Measurements from ENCODE around the gene NEK4.

The NEK4 gene

GRCh38 chr3:52801839-52802238 lies 31.1 kb upstream of the NEK4 start:
- no peaks in the 10 kb centered on the region for H3K27me3 Mint-ChIP-seq
- ATAC-seq (replicated peaks; ENCODE audit: extremely low read depth, poor library complexity, severe bottlenecking) (no peak), DNase-seq (ENCODE audit: low spot score in 2 of 2) (no peak)
- H3K4me1 Mint-ChIP-seq, result peaks cover 5% of the 10 kb centered on the region
- no peak overlapping the region for H3K4me3 Mint-ChIP-seq
- H3K36me3 Mint-ChIP-seq (ENCODE audit: insufficient read depth), result peaks cover 2% of the 10 kb centered on the region
- no peaks in the 10 kb centered on the region for H3K9me3 Mint-ChIP-seq
- no peak overlapping the region for H3K27ac Mint-ChIP-seq (ENCODE audit: low read depth)

- DNase-seq (ENCODE audit: low spot score in 2 of 2) (no peak), ATAC-seq (replicated peaks; ENCODE audit: extremely low read depth, poor library complexity, severe bottlenecking) (no peak)
- no peaks in the 10 kb centered on the region for H3K9me3 Mint-ChIP-seq
- no peak overlapping the region for H3K27ac Mint-ChIP-seq (ENCODE audit: low read depth)
- H3K27me3 Mint-ChIP-seq, result no peaks in the 10 kb centered on the region
- peaks cover 5% of the 10 kb centered on the region for H3K4me1 Mint-ChIP-seq
- H3K36me3 Mint-ChIP-seq (ENCODE audit: insufficient read depth), result peaks cover 2% of the 10 kb centered on the region
- no peak overlapping the region for H3K4me3 Mint-ChIP-seq
Measured at GRCh38 chr3:52800079-52800478, 29.3 kb upstream of the NEK4 start.

DNA sequence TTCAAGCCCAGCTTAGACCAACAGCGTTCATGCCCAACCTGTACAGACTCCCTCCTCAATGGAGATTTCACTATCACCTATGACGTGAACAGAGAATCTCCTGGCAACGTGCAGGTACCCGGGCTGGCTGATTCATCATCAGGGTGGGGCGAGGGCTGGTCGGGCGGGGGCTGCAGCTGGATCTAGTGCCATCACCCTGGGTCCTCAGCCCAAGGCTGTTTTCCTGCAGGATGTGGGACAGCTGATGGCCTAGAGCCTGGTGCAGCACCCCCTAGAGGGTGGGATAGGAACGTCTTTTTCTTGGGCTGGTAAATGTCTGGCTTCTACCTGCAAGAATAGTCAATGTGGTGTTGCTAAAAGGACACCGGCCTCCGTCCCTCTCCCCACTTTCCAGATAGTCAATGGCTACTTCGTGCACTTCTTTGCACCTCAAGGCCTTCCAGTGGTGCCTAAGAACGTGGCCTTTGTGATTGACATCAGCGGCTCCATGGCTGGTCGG lies 28.3 kb upstream of the NEK4 start:
- H3K27ac Mint-ChIP-seq (ENCODE audit: low read depth), result no peak overlapping the region
- ATAC-seq (replicated peaks; ENCODE audit: extremely low read depth, poor library complexity, severe bottlenecking) (no peak), DNase-seq (ENCODE audit: low spot score in 2 of 2) (no peak)
- H3K4me3 Mint-ChIP-seq, result no peak overlapping the region
- H3K9me3 Mint-ChIP-seq, result no peaks in the 10 kb centered on the region
- peaks cover 5% of the 10 kb centered on the region for H3K4me1 Mint-ChIP-seq
- H3K27me3 Mint-ChIP-seq, result no peaks in the 10 kb centered on the region
- peaks cover 2% of the 10 kb centered on the region for H3K36me3 Mint-ChIP-seq (ENCODE audit: insufficient read depth)

DNA sequence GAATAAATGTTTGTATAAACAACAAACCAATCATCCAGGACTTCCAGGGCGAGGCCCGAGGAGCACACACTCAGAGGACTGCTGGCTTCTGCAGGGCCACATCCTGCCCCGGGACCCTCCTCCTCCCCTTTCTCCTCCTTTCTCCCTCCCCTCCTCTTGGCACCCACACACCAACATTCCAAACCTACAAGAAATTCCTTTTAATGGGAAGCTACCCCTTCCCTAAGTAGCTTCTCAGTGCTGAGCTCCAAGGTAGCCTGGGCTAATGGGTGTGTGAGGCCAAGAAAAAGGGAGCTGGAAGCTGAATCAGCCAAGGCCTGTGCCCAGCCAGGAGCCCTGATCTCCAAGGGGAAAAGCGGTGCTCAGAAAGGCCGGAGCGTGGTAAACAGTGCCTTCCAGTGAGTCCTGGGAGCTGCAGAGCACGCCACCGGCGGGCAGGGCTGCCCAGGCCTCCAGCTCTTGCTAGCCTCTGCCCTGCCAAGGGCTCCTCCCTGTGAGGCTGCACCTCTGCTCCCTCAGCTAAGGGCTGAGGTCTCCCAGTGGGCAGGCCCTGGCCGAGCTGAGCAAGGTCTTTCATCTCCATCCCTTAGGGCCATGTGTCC lies 27.7 kb upstream of the NEK4 start:
- no peak for ATAC-seq (replicated peaks; ENCODE audit: extremely low read depth, poor library complexity, severe bottlenecking)
- no peak for DNase-seq (ENCODE audit: low spot score in 2 of 2)

GRCh38 chr3:52796411-52796810 lies 25.7 kb upstream of the NEK4 start:
- Mint-ChIP-seq H3K4me3 (no peak overlapping the region), H3K27me3 (no peaks in the 10 kb centered on the region), H3K9me3 (no peaks in the 10 kb centered on the region), H3K36me3 (ENCODE audit: insufficient read depth) (peaks cover 2% of the 10 kb centered on the region), H3K27ac (ENCODE audit: low read depth) (no peak overlapping the region), H3K4me1 (peaks cover 5% of the 10 kb centered on the region)
- no peak for DNase-seq (ENCODE audit: low spot score in 2 of 2)
- no peak for ATAC-seq (replicated peaks; ENCODE audit: extremely low read depth, poor library complexity, severe bottlenecking)

More for the DNA sequence above, 27.7 kb upstream of the NEK4 start:
- Mint-ChIP-seq H3K4me1 (peaks cover 5% of the 10 kb centered on the region), H3K4me3 (no peak overlapping the region), H3K27ac (ENCODE audit: low read depth) (no peak overlapping the region), H3K9me3 (no peaks in the 10 kb centered on the region), H3K36me3 (ENCODE audit: insufficient read depth) (peaks cover 2% of the 10 kb centered on the region), H3K27me3 (no peaks in the 10 kb centered on the region)

DNA sequence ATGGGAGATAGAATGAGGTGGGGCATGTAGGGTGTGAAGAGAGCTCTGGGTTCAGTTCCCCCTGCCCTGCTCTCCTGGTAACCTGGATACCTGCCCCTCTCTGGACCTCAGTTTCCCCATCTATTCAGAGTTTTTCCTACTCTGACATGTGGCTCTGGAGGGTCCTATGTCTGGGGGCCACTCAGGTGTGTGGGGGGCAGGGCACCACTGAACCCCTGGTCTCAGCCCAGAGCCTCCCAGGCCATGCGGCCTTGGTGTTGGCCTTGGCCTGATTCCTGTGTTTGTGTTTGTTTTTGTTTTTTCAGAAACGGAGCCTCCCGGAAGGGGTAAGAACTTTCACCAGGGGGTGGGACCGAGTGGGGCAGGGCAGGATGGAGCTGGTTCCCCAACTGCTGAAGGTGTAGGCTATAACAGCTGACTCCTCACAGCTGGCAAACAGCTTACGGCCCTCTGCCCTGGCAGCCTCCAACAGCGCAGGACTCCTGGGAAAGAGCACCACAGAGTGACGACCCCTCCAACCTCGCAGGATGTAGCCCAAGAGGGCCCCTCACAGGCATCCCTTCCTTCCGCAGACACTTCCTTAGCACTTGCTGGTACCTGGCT lies 24.7 kb upstream of the NEK4 start:
- Mint-ChIP-seq H3K36me3 (ENCODE audit: insufficient read depth) (peaks cover 2% of the 10 kb centered on the region), H3K27me3 (no peaks in the 10 kb centered on the region), H3K9me3 (no peaks in the 10 kb centered on the region), H3K4me1 (peaks cover 5% of the 10 kb centered on the region), H3K27ac (ENCODE audit: low read depth) (no peak overlapping the region), H3K4me3 (no peak overlapping the region)
- ATAC-seq (replicated peaks; ENCODE audit: extremely low read depth, poor library complexity, severe bottlenecking) (no peak), DNase-seq (ENCODE audit: low spot score in 2 of 2) (no peak)

GRCh38 chr3:52794612-52795099 lies 23.9 kb upstream of the NEK4 start, which contains the start of gene ITIH3:
Gene ITIH3, plus strand, starts transcription at chr3:52794796. Its CDS starts 8 bp downstream, at chr3:52794804.
- Mint-ChIP-seq H3K4me3 (no peak within 1 kb of the TSS), H3K4me1 (peaks cover 5% of the 10 kb centered on the region), H3K9me3 (no peaks in the 10 kb centered on the region), H3K27me3 (no peaks in the 10 kb centered on the region), H3K27ac (ENCODE audit: low read depth) (no peak within 1 kb of the TSS), H3K36me3 (ENCODE audit: insufficient read depth) (peaks cover 2% of the 10 kb centered on the region)
- no peak for DNase-seq (ENCODE audit: low spot score in 2 of 2)
- ATAC-seq (replicated peaks; ENCODE audit: extremely low read depth, poor library complexity, severe bottlenecking), result no peak

- ATAC-seq (replicated peaks; ENCODE audit: extremely low read depth, poor library complexity, severe bottlenecking), result no peak
- H3K9me3 Mint-ChIP-seq, result no peaks in the 10 kb centered on the region
- no peak overlapping the region for H3K27ac Mint-ChIP-seq (ENCODE audit: low read depth)
- peaks cover 2% of the 10 kb centered on the region for H3K36me3 Mint-ChIP-seq (ENCODE audit: insufficient read depth)
- DNase-seq (ENCODE audit: low spot score in 2 of 2), result no peak
- H3K27me3 Mint-ChIP-seq, result no peaks in the 10 kb centered on the region
- peaks cover 2% of the 10 kb centered on the region for H3K4me1 Mint-ChIP-seq
- H3K4me3 Mint-ChIP-seq, result no peak overlapping the region
Measured at GRCh38 chr3:52793702-52794611, 23.2 kb upstream of the NEK4 start.

GRCh38 chr3:52792961-52793695 lies 22.4 kb upstream of the NEK4 start:
- Mint-ChIP-seq H3K9me3 (no peaks in the 10 kb centered on the region), H3K4me1 (no peaks in the 10 kb centered on the region), H3K4me3 (no peak overlapping the region), H3K27ac (ENCODE audit: low read depth) (no peak overlapping the region), H3K27me3 (no peaks in the 10 kb centered on the region), H3K36me3 (ENCODE audit: insufficient read depth) (peaks cover 2% of the 10 kb centered on the region)
- no peak for ATAC-seq (replicated peaks; ENCODE audit: extremely low read depth, poor library complexity, severe bottlenecking)
- DNase-seq (ENCODE audit: low spot score in 2 of 2), result no peak

DNA sequence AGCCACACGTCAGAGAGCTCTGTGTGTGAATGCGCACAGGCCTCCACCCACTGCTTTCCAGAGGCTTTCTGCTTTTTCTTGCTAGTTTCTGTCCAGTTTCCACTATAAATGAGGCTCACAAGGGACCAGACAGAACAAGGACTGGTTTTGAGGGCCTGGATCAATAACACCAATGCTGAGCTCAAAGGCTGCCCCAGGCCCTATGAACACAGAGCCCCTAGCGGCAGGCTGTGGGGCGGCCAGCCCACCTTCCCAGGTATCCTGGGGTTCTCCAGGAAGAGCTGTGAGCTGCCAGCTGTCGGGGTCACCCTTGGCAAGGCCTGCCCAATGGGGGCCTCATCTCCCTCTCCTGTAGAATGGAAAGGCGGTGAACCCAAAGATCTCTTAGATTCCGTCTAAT lies 21.7 kb upstream of the NEK4 start:
- DNase-seq (ENCODE audit: low spot score in 2 of 2) (no peak), ATAC-seq (replicated peaks; ENCODE audit: extremely low read depth, poor library complexity, severe bottlenecking) (no peak)
- Mint-ChIP-seq H3K4me3 (no peak overlapping the region), H3K36me3 (ENCODE audit: insufficient read depth) (no peaks in the 10 kb centered on the region), H3K9me3 (no peaks in the 10 kb centered on the region), H3K4me1 (no peaks in the 10 kb centered on the region), H3K27me3 (no peaks in the 10 kb centered on the region), H3K27ac (ENCODE audit: low read depth) (no peak overlapping the region)

- Mint-ChIP-seq H3K4me1 (no peaks in the 10 kb centered on the region), H3K27me3 (no peaks in the 10 kb centered on the region), H3K27ac (ENCODE audit: low read depth) (no peak overlapping the region), H3K36me3 (ENCODE audit: insufficient read depth) (no peaks in the 10 kb centered on the region), H3K4me3 (no peak overlapping the region), H3K9me3 (no peaks in the 10 kb centered on the region)
- no peak for ATAC-seq (replicated peaks; ENCODE audit: extremely low read depth, poor library complexity, severe bottlenecking)
- DNase-seq (ENCODE audit: low spot score in 2 of 2), result no peak
Measured at GRCh38 chr3:52791928-52792327, 21.2 kb upstream of the NEK4 start.

DNA sequence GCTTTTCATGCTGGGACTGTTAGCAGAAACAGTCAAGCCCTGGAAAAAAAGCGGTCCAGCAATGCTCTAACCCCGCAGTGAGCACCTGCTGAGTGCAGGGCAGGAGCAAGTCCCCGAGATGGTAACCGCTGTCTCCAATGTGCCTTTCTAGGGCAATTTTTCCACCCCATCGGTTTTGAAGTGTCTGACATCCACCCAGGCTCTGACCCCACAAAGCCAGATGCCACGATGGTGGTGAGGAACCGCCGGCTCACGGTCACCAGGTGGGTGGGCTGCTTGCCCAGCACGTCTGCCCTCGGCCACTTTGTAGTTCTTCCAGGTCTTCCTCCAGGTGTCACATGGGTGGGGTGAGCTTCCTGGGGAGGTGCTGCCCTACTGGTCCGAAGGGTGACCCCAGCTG lies 20.6 kb upstream of the NEK4 start:
- Mint-ChIP-seq H3K36me3 (ENCODE audit: insufficient read depth) (no peaks in the 10 kb centered on the region), H3K27ac (ENCODE audit: low read depth) (no peak overlapping the region), H3K4me1 (no peaks in the 10 kb centered on the region), H3K9me3 (no peaks in the 10 kb centered on the region), H3K4me3 (no peak overlapping the region), H3K27me3 (no peaks in the 10 kb centered on the region)
- no peak for ATAC-seq (replicated peaks; ENCODE audit: extremely low read depth, poor library complexity, severe bottlenecking)
- no peak for DNase-seq (ENCODE audit: low spot score in 2 of 2)
